AG10803 (cell line): ENCODE data around the gene CLEC19A.

Experiments
- DNase-seq: peaks from one replicate; pipeline ENCODE4 v3.0.0; 2010; ENCODE audit warnings: low read depth
- H3K4me3 ChIP-seq: 2 replicates; pipeline ENCODE4 v1.5.1; 2011; ENCODE audit warnings: mild to moderate bottlenecking, low read length, control low read depth
- CTCF ChIP-seq: conservative IDR thresholded peaks from 2 replicates; pipeline ENCODE4 v1.5.1; 2011; ENCODE audit warnings: mild to moderate bottlenecking, low read length, control low read depth, inconsistent platforms

CLEC19A gene

DNA sequence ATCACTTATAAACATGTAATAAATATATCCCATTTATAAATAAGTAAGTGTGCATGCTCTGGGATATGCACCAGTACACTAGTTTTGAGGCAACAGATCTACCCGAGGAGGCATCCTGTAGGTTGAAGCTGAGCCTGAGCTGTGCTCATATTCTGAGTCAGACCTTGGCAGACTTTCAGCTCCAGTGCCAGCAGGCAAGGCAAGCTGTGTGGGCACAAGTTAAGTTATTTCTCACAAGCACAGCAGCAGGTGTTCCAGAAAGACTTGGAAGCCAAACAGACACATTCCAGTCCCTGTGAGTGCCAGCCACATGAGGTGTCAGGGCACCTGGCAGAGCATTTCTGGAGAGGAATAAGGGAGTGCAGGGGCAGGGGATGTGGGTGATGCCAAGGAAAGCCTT is 1.3 kb upstream of the CLEC19A start:
- TF ChIP-seq CTCF, result no peak
- H3K4me3 ChIP-seq, result no peak overlapping the region
- DNase-seq, result no peak

DNA sequence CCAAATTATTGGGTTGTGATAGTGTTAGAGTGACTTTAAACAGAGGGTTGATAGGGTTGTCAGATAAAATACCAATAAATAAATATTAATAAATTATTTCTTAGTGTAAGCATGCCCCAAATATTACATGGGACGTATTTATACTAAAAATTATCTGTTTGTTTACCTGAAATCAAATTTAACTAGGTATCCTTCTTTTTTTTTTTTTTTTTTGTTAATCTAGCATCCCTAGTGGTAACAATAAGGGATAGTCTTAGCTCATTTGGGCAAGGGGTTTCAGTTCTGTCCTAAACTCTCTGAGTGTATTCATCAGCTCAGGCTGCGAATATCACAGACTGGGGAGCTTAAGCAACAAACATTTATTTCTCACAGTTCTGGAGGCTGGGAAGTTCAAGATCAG is 1.3 kb downstream of the CLEC19A start:
- no peak for TF ChIP-seq CTCF

DNA sequence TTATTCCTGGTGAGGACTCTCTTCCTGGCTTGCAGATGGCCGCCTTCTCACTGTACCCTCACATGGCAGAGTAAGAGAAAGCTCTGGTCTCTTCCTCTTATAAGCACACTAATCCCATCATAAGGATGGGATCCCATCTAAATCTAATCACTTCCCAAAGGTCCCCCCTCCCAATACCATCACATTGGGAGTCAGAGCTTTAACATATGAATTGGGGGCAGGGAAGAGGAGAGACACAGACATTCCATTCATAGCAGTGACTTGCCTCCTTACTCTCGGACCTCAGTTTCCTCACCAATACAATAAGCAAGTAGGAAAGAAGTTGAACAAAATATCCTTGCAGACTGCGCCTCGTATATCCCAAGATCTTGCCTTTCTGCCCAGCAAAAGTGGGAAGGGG is 1.7 kb downstream of the CLEC19A start:
- DNase-seq, result no peak
- no peak overlapping the region for H3K4me3 ChIP-seq
- no peak for TF ChIP-seq CTCF

More for the DNA sequence above, 1.3 kb downstream of the CLEC19A start:
- no peak for DNase-seq
- H3K4me3 ChIP-seq, result no peak overlapping the region

DNA sequence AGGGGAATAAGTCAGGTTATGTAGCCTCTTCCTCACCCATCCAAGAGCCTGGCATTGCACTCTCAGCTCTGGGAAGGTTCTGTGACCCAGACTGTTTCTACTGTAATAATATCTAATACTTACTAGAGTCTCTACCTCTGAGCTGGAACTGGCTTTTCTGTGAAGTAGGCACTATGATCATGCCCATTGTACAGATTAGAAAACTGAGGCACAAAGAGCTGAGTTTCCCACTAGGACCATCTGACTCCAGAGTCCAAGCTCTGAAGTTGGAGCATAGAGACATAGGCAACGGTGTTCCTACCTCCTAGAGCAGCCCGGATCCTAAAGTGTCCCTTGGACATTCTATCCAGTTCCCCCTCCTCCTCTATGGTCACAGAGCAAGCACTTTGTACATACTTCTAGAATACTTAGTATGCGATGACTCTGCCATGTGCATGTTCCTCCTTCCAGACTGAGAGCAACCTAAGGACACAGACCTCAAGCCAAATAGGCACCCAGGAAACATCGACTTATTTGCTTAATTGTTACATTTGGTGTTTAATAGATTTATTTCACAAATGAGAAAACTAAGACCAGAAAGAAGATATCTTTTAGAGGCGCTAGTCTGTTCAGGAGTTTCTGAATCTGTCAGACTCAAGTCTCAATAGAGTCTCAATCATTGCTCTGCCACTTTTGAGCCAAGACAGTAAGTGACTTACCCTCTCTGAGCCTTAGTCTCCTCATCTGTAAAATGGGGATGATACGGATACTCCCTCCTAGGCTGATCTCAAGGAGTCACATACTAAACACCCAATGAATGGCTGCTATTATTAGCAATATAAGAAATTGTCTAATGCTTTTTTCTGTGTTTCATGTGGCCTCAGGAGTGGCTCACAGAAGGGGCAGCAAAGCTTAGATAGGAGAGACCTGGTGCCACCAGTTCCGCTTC is 3.6 kb downstream of the CLEC19A start:
- DNase-seq, result no peak
- no peak overlapping the region for H3K4me3 ChIP-seq
- TF ChIP-seq CTCF, result no peak

DNA sequence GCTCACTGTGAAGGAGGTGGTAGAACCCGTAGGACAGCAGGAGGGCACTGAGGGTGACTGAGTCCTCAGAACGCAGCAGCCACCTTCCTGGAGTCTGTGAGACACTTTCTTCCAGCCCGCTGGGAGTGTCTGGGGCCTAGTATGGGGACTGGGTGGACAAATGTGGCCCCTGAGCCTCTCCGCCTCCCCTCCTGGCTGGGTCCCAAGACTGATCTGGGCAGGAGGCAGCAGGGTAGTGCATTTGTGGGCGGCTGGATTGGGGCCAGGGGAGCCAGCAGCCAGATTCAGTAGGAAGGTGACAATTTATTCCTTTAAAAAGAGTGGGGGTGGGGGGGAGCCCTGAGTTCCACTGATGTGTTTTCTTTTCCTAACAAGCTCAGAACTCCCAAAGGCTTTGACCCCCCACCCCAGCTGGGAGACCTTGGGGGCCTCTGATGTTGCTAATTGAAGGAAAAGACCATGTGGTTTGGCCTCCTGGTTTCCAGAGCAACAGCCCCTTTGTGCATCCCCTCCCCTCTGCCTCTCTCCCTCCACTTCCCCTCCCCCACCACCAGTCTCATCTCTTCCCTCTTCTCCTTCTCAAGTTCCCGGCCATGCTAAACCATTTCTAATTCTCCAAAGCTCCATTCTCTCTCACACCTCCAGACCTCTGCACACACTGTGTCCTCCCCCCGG is 4.4 kb downstream of the CLEC19A start:
- no peak for TF ChIP-seq CTCF
- H3K4me3 ChIP-seq, result no peak overlapping the region
- DNase-seq, result no peak

- no peak for TF ChIP-seq CTCF
- H3K4me3 ChIP-seq, result no peak overlapping the region
- DNase-seq, result no peak
These were observed 5.3 kb downstream of the CLEC19A start for GRCh38 chr16:19290860-19291259.

DNA sequence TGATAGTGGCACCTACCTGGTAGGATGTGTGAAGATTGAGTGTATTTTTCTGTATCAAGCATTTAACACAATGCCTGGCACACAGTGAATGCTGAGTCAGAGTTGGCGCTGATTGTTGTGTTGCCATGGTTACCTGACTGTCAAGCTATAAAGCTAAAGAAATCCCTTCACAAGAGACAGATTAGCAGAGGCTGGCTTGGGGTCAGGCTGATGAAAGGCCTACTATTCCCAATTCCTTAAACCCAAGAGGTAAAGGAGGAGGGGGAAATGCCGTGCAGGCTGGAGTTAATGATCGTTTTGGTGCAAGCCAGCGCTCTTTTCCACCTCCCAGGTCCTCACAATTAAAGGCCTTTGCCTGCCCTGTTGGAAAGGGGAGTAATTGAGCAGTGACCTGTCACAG is 5.9 kb downstream of the CLEC19A start:
- no peak for DNase-seq
- no peak overlapping the region for H3K4me3 ChIP-seq
- TF ChIP-seq CTCF, result no peak
